DOHH2 (cell line): Measurements from ENCODE around the gene L3MBTL4.

Experiments
- H3F3A ChIP-seq: fragments of 200-600 bp; sonication (generic), shearing (Covaris generic); 2 replicates; pipeline ENCODE4 v1.6.0; 2016; ENCODE audit warnings: antibody characterized with exemption, mild to moderate bottlenecking; ENCODE audit not compliant: control insufficient read depth, insufficient read depth
- H3K27ac ChIP-seq: fragments of 200-600 bp; sonication (generic); 2 replicates; pipeline ENCODE4 v1.5.1; 2014; ENCODE audit warnings: low read depth, mild to moderate bottlenecking, low read length, moderate library complexity
- H3K27me3 ChIP-seq: fragments of 200-600 bp; sonication (generic); 2 replicates; pipeline ENCODE4 v1.6.1; 2014; ENCODE audit warnings: mild to moderate bottlenecking, low read length, mixed read lengths; ENCODE audit not compliant: control insufficient read depth
- H3K36me3 ChIP-seq: fragments of 200-600 bp; sonication (generic); 2 replicates; pipeline ENCODE4 v1.6.1; 2014; ENCODE audit warnings: mild to moderate bottlenecking, low read length, moderate library complexity, mixed read lengths; ENCODE audit not compliant: control insufficient read depth
- H3K4me1 ChIP-seq: fragments of 200-600 bp; sonication (generic); 2 replicates; pipeline ENCODE4 v1.6.1; 2014; ENCODE audit warnings: mild to moderate bottlenecking, low read length, mixed read lengths; ENCODE audit not compliant: control insufficient read depth
- H3K4me2 ChIP-seq: fragments of 200-600 bp; sonication (generic); 2 replicates; pipeline ENCODE4 v1.6.0; 2014; ENCODE audit warnings: mild to moderate bottlenecking, low read length, moderate library complexity
- H3K4me3 ChIP-seq: fragments of 200-600 bp; sonication (generic); 2 replicates; pipeline ENCODE4 v1.5.1; 2014; ENCODE audit warnings: mild to moderate bottlenecking, low read length, mixed read lengths
- H3K79me2 ChIP-seq: fragments of 200-600 bp; sonication (generic); 2 replicates; pipeline ENCODE4 v1.6.1; 2014; ENCODE audit warnings: mild to moderate bottlenecking, low read length, mixed read lengths; ENCODE audit not compliant: control insufficient read depth
- H3K9me2 ChIP-seq: fragments of 200-600 bp; sonication (generic); replicated peaks from 2 replicates; pipeline ENCODE4 v1.6.1; 2014; ENCODE audit warnings: mild to moderate bottlenecking, low read length, mixed read lengths; ENCODE audit not compliant: control insufficient read depth
- H3K9me3 ChIP-seq: fragments of 200-600 bp; sonication (generic); 2 replicates; pipeline ENCODE4 v1.6.1; 2014; ENCODE audit warnings: antibody characterized with exemption, low read length, mixed read lengths; ENCODE audit not compliant: control insufficient read depth, insufficient read depth
- H4K20me1 ChIP-seq: fragments of 200-600 bp; sonication (generic); 2 replicates; pipeline ENCODE4 v1.6.0; 2014; ENCODE audit warnings: low read depth, mild to moderate bottlenecking, antibody characterized with exemption, low read length, moderate library complexity; ENCODE audit not compliant: control insufficient read depth, insufficient read depth
- EZH2phosphoT487 ChIP-seq: fragments of 200-600 bp; sonication (generic); IDR thresholded peaks from 2 replicates; pipeline ENCODE4 v1.6.1; 2017; ENCODE audit warnings: borderline replicate concordance, mild to moderate bottlenecking, antibody characterized with exemption, low read length, moderate library complexity, mixed read lengths
- TF ChIP-seq, protein P1 (sequence below): fragments of 200-600 bp; sonication (generic); IDR thresholded peaks from one replicate; pipeline ENCODE4 v1.5.1; 2014; ENCODE audit warnings: antibody characterized with exemption, mild to moderate bottlenecking, low read depth, low read length; ENCODE audit not compliant: poor library complexity, severe bottlenecking

The L3MBTL4 gene

GRCh38 chr18:5997361-5997760 is 417.4 kb downstream of the L3MBTL4 start:
- Histone ChIP-seq H3K27ac (no peak overlapping the region), H3K4me1 (no peaks in the 10 kb centered on the region), H3K27me3 (no peaks in the 10 kb centered on the region), H3K79me2 (no peaks in the 10 kb centered on the region), H4K20me1 (no peaks in the 10 kb centered on the region), H3K9me2 (no peaks in the 10 kb centered on the region), H3K4me3 (no peak overlapping the region), H3K36me3 (no peaks in the 10 kb centered on the region), H3F3A (no peaks in the 10 kb centered on the region), H3K9me3 (no peaks in the 10 kb centered on the region), H3K4me2 (no peak overlapping the region)
- TF ChIP-seq EZH2phosphoT487 = no peak
- TF ChIP-seq, protein P1, sequence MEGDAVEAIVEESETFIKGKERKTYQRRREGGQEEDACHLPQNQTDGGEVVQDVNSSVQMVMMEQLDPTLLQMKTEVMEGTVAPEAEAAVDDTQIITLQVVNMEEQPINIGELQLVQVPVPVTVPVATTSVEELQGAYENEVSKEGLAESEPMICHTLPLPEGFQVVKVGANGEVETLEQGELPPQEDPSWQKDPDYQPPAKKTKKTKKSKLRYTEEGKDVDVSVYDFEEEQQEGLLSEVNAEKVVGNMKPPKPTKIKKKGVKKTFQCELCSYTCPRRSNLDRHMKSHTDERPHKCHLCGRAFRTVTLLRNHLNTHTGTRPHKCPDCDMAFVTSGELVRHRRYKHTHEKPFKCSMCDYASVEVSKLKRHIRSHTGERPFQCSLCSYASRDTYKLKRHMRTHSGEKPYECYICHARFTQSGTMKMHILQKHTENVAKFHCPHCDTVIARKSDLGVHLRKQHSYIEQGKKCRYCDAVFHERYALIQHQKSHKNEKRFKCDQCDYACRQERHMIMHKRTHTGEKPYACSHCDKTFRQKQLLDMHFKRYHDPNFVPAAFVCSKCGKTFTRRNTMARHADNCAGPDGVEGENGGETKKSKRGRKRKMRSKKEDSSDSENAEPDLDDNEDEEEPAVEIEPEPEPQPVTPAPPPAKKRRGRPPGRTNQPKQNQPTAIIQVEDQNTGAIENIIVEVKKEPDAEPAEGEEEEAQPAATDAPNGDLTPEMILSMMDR = no peak

DNA sequence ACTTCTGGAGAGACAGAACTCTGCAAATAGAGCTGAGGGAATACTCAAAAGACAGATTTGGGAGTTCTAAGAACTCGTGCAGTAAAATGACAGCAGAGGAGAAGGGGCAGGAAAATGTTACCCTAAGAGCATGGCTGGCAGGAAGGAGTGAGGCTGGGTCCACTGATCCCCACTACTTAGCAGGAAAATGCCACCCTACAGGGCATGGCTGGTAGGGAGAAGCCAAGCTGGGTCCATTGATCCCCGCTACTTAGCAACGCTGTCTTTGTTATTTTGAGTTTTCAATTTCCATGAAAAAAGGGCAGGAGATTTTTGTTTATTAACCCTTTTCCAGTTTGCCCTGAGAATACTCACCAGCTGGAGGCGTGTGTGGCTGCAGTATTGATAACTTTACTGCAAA is 419.1 kb downstream of the L3MBTL4 start:
- no peaks in the 10 kb centered on the region for H3K36me3 ChIP-seq
- H3K9me3 ChIP-seq = no peaks in the 10 kb centered on the region
- no peaks in the 10 kb centered on the region for H4K20me1 ChIP-seq
- no peaks in the 10 kb centered on the region for H3K4me1 ChIP-seq
- H3K27ac ChIP-seq = no peak overlapping the region
- no peak overlapping the region for H3K4me3 ChIP-seq
- H3K79me2 ChIP-seq = no peaks in the 10 kb centered on the region
- no peaks in the 10 kb centered on the region for H3K27me3 ChIP-seq
- no peak for TF ChIP-seq EZH2phosphoT487
- TF ChIP-seq, protein P1 = no peak
- no peak overlapping the region for H3K4me2 ChIP-seq
- H3K9me2 ChIP-seq = no peaks in the 10 kb centered on the region
- no peaks in the 10 kb centered on the region for H3F3A ChIP-seq

DNA sequence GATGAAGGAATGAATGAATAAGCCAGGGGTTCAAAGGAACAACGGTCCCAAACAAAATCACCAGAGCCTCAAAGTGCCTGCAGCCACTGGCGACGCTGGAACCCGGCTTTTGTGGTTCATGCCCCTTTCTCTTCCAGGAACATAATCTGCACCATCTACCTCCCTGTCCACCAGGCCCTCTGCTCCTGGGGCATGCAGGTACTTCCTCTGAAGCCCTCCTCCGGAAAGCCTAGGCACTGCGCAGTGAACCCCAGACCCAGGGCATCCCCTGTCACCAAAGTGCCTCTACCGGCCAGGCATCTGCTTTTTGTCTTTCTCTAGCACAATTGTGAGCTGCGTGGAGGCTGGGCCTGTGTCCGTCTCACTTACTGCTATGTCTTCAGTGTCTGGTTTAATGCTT is 420.8 kb downstream of the L3MBTL4 start:
- H3K79me2 ChIP-seq = no peaks in the 10 kb centered on the region
- H3K9me3 ChIP-seq = no peaks in the 10 kb centered on the region
- TF ChIP-seq, protein P1 = no peak
- no peak for TF ChIP-seq EZH2phosphoT487
- no peaks in the 10 kb centered on the region for H3K4me1 ChIP-seq
- no peak overlapping the region for H3K4me2 ChIP-seq
- no peak overlapping the region for H3K4me3 ChIP-seq
- H3K36me3 ChIP-seq = no peaks in the 10 kb centered on the region
- no peaks in the 10 kb centered on the region for H3K27me3 ChIP-seq
- no peaks in the 10 kb centered on the region for H3F3A ChIP-seq
- no peak overlapping the region for H3K27ac ChIP-seq
- H3K9me2 ChIP-seq = no peaks in the 10 kb centered on the region
- H4K20me1 ChIP-seq = no peaks in the 10 kb centered on the region

DNA sequence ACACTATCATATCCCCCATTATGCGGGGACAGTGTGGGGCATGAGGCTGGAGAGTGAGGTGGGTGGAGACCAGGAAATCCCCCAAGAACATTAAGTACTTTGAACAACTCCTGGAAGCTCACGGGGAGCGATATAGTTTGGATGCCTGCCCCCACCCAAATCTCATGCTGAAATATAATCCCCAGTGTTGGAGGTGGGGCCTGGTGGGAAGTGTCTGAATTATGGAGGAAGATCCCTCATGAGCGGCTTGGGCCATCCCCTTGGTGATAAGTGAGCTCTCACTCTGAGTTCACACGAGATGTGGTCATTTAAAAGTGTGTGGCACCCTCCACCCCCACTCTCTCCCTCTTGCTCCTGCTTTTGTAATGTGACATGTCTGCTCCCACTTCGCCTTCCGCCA is 422.3 kb downstream of the L3MBTL4 start:
- H3K4me3 ChIP-seq = no peak overlapping the region
- no peaks in the 10 kb centered on the region for H3K9me3 ChIP-seq
- no peaks in the 10 kb centered on the region for H4K20me1 ChIP-seq
- H3K27me3 ChIP-seq = no peaks in the 10 kb centered on the region
- H3K79me2 ChIP-seq = no peaks in the 10 kb centered on the region
- no peak overlapping the region for H3K4me2 ChIP-seq
- no peaks in the 10 kb centered on the region for H3K9me2 ChIP-seq
- no peaks in the 10 kb centered on the region for H3K36me3 ChIP-seq
- TF ChIP-seq, protein P1 = no peak
- TF ChIP-seq EZH2phosphoT487 = no peak
- no peaks in the 10 kb centered on the region for H3F3A ChIP-seq
- H3K4me1 ChIP-seq = peaks cover 2% of the 10 kb centered on the region
- H3K27ac ChIP-seq = no peak overlapping the region
